ENCODE results near the gene GPD2.

The GPD2 gene

GRCh38 chr2:156625360-156626170, 189.4 kb downstream of the GPD2 start:
- TF ChIP-seq ZNF8 (CRISPR knock-in tag; IDR thresholded peaks at IDR 0.05) (no peak), ZNF565 (CRISPR knock-in tag; conservative IDR thresholded peaks at IDR 0.05; ENCODE audit: low read depth) (no peak), PATZ1 (CRISPR knock-in tag; IDR thresholded peaks at IDR 0.05; ENCODE audit: borderline replicate concordance) (no peak)
- ATAC-seq = no peak

DNA sequence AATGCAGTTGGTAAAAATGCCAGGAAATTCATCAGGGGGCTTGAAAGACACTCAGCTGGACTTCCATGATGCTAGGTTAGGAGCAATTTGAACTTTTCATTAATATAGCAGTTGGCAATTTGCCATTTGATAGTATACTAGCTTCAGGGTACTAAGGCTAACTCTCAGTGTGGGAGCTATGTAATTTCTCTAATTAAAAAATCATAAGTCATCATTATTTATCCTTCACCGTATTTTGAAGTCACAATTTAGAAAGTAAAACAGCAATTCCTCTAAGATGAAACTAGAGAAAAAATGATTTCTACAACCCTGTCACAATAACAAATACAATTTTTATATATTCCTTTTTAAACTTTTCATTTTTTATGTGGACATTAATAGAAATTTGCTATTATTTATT, 190.8 kb downstream of the GPD2 start:
- no peak for TF ChIP-seq RARB (CRISPR knock-in tag; IDR thresholded peaks at IDR 0.05)
- TF ChIP-seq CSRNP3 (CRISPR knock-in tag; IDR thresholded peaks at IDR 0.05) = no peak
- TF ChIP-seq ZNF8 (CRISPR knock-in tag; IDR thresholded peaks at IDR 0.05) = no peak
- TF ChIP-seq SNAI2 (CRISPR knock-in tag; IDR thresholded peaks at IDR 0.05) = no peak
- TF ChIP-seq ISL1 (CRISPR knock-in tag; IDR thresholded peaks at IDR 0.05) = no peak
- no peak for TF ChIP-seq POU6F1 (CRISPR knock-in tag; IDR thresholded peaks at IDR 0.05; ENCODE audit: borderline replicate concordance, low read depth)
- no peak for TF ChIP-seq PATZ1 (CRISPR knock-in tag; IDR thresholded peaks at IDR 0.05; ENCODE audit: borderline replicate concordance)
- TF ChIP-seq PPARA (CRISPR knock-in tag; IDR thresholded peaks at IDR 0.05; ENCODE audit: borderline replicate concordance) = no peak
- TF ChIP-seq TOX (CRISPR knock-in tag; IDR thresholded peaks at IDR 0.05; ENCODE audit: borderline replicate concordance) = no peak
- TF ChIP-seq ZC3H10 (CRISPR knock-in tag; IDR thresholded peaks at IDR 0.05) = no peak
- TF ChIP-seq TCF4 (CRISPR knock-in tag; IDR thresholded peaks at IDR 0.05; ENCODE audit: borderline replicate concordance) = no peak
- TF ChIP-seq ZNF565 (CRISPR knock-in tag; conservative IDR thresholded peaks at IDR 0.05; ENCODE audit: low read depth) = no peak
- ATAC-seq = no peak

DNA sequence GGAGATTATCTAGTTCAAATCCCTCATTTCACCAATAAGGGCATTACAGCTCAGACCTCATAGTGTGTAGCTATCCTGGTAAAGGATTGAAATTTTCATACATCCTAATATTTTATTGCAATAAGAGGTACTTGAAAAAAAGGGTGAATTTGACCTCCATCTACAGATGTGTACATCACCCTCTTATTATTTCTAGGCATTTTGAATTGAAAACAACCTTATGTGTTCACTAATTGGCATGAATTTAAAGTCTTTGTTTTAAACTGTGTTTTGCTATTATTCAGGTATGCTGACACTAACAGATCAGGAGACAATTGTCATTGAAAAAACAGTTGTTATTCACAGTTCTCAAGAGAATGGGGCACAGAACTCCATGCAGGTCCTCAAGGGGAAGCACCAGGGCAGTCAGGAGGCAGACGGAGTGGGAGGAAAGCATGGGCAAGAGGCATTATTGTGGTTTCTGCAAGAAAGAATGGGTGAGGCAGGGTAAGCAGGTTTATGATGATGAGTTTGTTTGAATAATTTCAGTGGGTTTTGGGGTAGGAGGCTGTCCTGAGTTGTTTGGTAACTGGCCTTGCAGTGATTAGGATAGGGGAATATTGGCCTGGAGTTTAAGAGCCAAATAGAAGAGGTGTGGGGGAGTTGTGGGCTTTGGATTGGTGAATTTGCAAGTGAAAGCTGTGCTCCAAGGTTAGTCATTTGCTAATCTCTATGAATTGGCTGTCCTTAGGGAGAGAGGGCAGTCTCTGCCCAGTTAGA, 194.6 kb downstream of the GPD2 start:
- no peak for ATAC-seq
- no peak for TF ChIP-seq ESRRG (CRISPR knock-in tag; IDR thresholded peaks at IDR 0.05)
- no peak for TF ChIP-seq ZNF70 (CRISPR knock-in tag; IDR thresholded peaks at IDR 0.05)
- no peak for TF ChIP-seq CREB5 (CRISPR knock-in tag; IDR thresholded peaks at IDR 0.05; ENCODE audit: low read depth)
- no peak for TF ChIP-seq ZNF565 (CRISPR knock-in tag; conservative IDR thresholded peaks at IDR 0.05; ENCODE audit: low read depth)
- no peak for TF ChIP-seq ARNTL (CRISPR knock-in tag; IDR thresholded peaks at IDR 0.05; ENCODE audit: borderline replicate concordance, low read depth)
- no peak for TF ChIP-seq TSHZ2 (CRISPR knock-in tag; IDR thresholded peaks at IDR 0.05)
- TF ChIP-seq TOX (CRISPR knock-in tag; IDR thresholded peaks at IDR 0.05; ENCODE audit: borderline replicate concordance) = no peak
- no peak for TF ChIP-seq OSR1 (CRISPR knock-in tag; IDR thresholded peaks at IDR 0.05)
- no peak for TF ChIP-seq TCF4 (CRISPR knock-in tag; IDR thresholded peaks at IDR 0.05; ENCODE audit: borderline replicate concordance)
- no peak for TF ChIP-seq PPARA (CRISPR knock-in tag; IDR thresholded peaks at IDR 0.05; ENCODE audit: borderline replicate concordance)

Data from SK-N-SH treated with all-trans-retinoic acid at 6 μM for 48 hours (cell line).